ENCODE results near the gene SUGCT.
"Not testable (repeated sequence)": the region's sequence is repeated elsewhere in the genome, so short reads cannot be mapped to it uniquely, and the experiment has no call there.

SUGCT gene

GRCh38 chr7:40341836-40342235 is 207.0 kb downstream of the SUGCT start:
- no peak for DNase-seq

- DNase-seq, result no peak
Measured at GRCh38 chr7:40346554-40346953, 211.7 kb downstream of the SUGCT start.

GRCh38 chr7:40348126-40348728 is 213.4 kb downstream of the SUGCT start:
- no peak for DNase-seq

- no peak for DNase-seq
Measured at GRCh38 chr7:40350100-40350499, 215.3 kb downstream of the SUGCT start.

- DNase-seq, result no peak
Measured at GRCh38 chr7:40354711-40355110, 219.9 kb downstream of the SUGCT start.

- no peak for DNase-seq
Measured at GRCh38 chr7:40356312-40356711, 221.5 kb downstream of the SUGCT start.

GRCh38 chr7:40356871-40357709 is 222.3 kb downstream of the SUGCT start:
- DNase-seq, result no peak

GRCh38 chr7:40369641-40370277 is 235.0 kb downstream of the SUGCT start:
- DNase-seq, result no peak

GRCh38 chr7:40371806-40372440 is 237.1 kb downstream of the SUGCT start:
- DNase-seq, result no peak

GRCh38 chr7:40374575-40374974 is 239.8 kb downstream of the SUGCT start:
- DNase-seq, result no peak

- DNase-seq, result no peak
Measured at GRCh38 chr7:40380111-40380510, 245.3 kb downstream of the SUGCT start.

GRCh38 chr7:40382145-40382544 is 247.3 kb downstream of the SUGCT start:
- no peak for DNase-seq

- no peak for DNase-seq
Measured at GRCh38 chr7:40393660-40394059, 258.9 kb downstream of the SUGCT start.

GRCh38 chr7:40394400-40394799 is 259.6 kb downstream of the SUGCT start:
- DNase-seq, result no peak

GRCh38 chr7:40400525-40400924 is 265.7 kb downstream of the SUGCT start:
- DNase-seq, result no peak

- no peak for DNase-seq
Measured at GRCh38 chr7:40401406-40401805, 266.6 kb downstream of the SUGCT start.

GRCh38 chr7:40402661-40403060 is 267.9 kb downstream of the SUGCT start:
- no peak for DNase-seq

- no peak for DNase-seq
Measured at GRCh38 chr7:40403703-40404476, 269.1 kb downstream of the SUGCT start.

GRCh38 chr7:40405991-40406390 is 271.2 kb downstream of the SUGCT start:
- no peak for DNase-seq

GRCh38 chr7:40412323-40412722 is 277.5 kb downstream of the SUGCT start:
- DNase-seq, result no peak

GRCh38 chr7:40414704-40415103 is 279.9 kb downstream of the SUGCT start:
- not testable (repeated sequence) for DNase-seq

GRCh38 chr7:40418448-40418847 is 283.6 kb downstream of the SUGCT start:
- no peak for DNase-seq

- DNase-seq, result no peak
Measured at GRCh38 chr7:40418983-40419382, 284.2 kb downstream of the SUGCT start.
